ENCODE results near the gene ATP2B2. TPM values are rescaled to one million over a fixed set of nuclear protein-coding genes. Genes with fewer than 3 reads are reported as not detected.

ATP2B2 gene
- total RNA-seq, 1 donor from 2014 or later: not detected

GRCh38 chr3:10358309-10358980, 146.9 kb downstream of the ATP2B2 start:
- Histone ChIP-seq H3K36me3 (ENCODE audit: control insufficient read depth, insufficient read depth, low read length) (no peaks in the 10 kb centered on the region), H3K27me3 (ENCODE audit: control insufficient read depth, insufficient read depth, low read length) (peaks cover 2% of the 10 kb centered on the region), H3K4me3 (ENCODE audit: low read depth, low read length) (no peak overlapping the region)
- DNase-seq (ENCODE audit: low read depth): no peak
- no peak for TF ChIP-seq CTCF (IDR thresholded peaks at IDR 0.05; ENCODE audit: insufficient read depth, low read length, poor library complexity, severe bottlenecking)

GRCh38 chr3:10357592-10358308, 147.6 kb downstream of the ATP2B2 start:
- DNase-seq (ENCODE audit: low read depth): peak; percentile 35
- H3K4me3 ChIP-seq (ENCODE audit: low read depth, low read length): no peak overlapping the region
- no peak for TF ChIP-seq CTCF (IDR thresholded peaks at IDR 0.05; ENCODE audit: insufficient read depth, low read length, poor library complexity, severe bottlenecking)
- peaks cover 2% of the 10 kb centered on the region for H3K27me3 ChIP-seq (ENCODE audit: control insufficient read depth, insufficient read depth, low read length)
- H3K36me3 ChIP-seq (ENCODE audit: control insufficient read depth, insufficient read depth, low read length): no peaks in the 10 kb centered on the region

GRCh38 chr3:10357095-10357494, 148.3 kb downstream of the ATP2B2 start:
- no peak for TF ChIP-seq CTCF (IDR thresholded peaks at IDR 0.05; ENCODE audit: insufficient read depth, low read length, poor library complexity, severe bottlenecking)
- H3K36me3 ChIP-seq (ENCODE audit: control insufficient read depth, insufficient read depth, low read length): no peaks in the 10 kb centered on the region
- no peak overlapping the region for H3K4me3 ChIP-seq (ENCODE audit: low read depth, low read length)
- DNase-seq (ENCODE audit: low read depth): no peak
- peaks cover 2% of the 10 kb centered on the region for H3K27me3 ChIP-seq (ENCODE audit: control insufficient read depth, insufficient read depth, low read length)

- H3K4me3 ChIP-seq (ENCODE audit: low read depth, low read length): no peak overlapping the region
- H3K36me3 ChIP-seq (ENCODE audit: control insufficient read depth, insufficient read depth, low read length): no peaks in the 10 kb centered on the region
- TF ChIP-seq CTCF (IDR thresholded peaks at IDR 0.05; ENCODE audit: insufficient read depth, low read length, poor library complexity, severe bottlenecking): no peak
- peaks cover 2% of the 10 kb centered on the region for H3K27me3 ChIP-seq (ENCODE audit: control insufficient read depth, insufficient read depth, low read length)
- DNase-seq (ENCODE audit: low read depth): no peak
Measured at GRCh38 chr3:10356461-10356981, 148.9 kb downstream of the ATP2B2 start.

- H3K36me3 ChIP-seq (ENCODE audit: control insufficient read depth, insufficient read depth, low read length): no peaks in the 10 kb centered on the region
- no peaks in the 10 kb centered on the region for H3K27me3 ChIP-seq (ENCODE audit: control insufficient read depth, insufficient read depth, low read length)
- H3K4me3 ChIP-seq (ENCODE audit: low read depth, low read length): no peak overlapping the region
- no peak for TF ChIP-seq CTCF (IDR thresholded peaks at IDR 0.05; ENCODE audit: insufficient read depth, low read length, poor library complexity, severe bottlenecking)
- no peak for DNase-seq (ENCODE audit: low read depth)
Measured at GRCh38 chr3:10354361-10355015, 150.9 kb downstream of the ATP2B2 start.
